ENCODE data around the gene PTPRN2. TPM values are rescaled to one million over a fixed set of nuclear protein-coding genes. Genes with fewer than 3 reads are reported as not detected.
A peak's percentile ranks its signal among the peaks of the same experiment; 100 is the strongest.

The PTPRN2 gene
- total RNA-seq, 1 experiment from 2014 or later = not detected

GRCh38 chr7:158357106-158357897 is 230.3 kb downstream of the PTPRN2 start:
- Histone ChIP-seq H3K27ac (no peak overlapping the region), H3K9me2 (ENCODE audit: insufficient read depth) (no peaks in the 10 kb centered on the region), H2AFZ (no peak overlapping the region), H3K27me3 (ENCODE audit: insufficient read depth, low read depth) (peaks cover 66% of the 10 kb centered on the region), H3F3A (ENCODE audit: insufficient read depth, low read depth) (no peaks in the 10 kb centered on the region), H3K9me3 (ENCODE audit: insufficient read depth, low read depth) (no peaks in the 10 kb centered on the region), H3K4me3 (no peak overlapping the region), H3K79me2 (ENCODE audit: low read depth) (no peaks in the 10 kb centered on the region), H3K36me3 (ENCODE audit: low read depth) (no peaks in the 10 kb centered on the region), H4K20me1 (ENCODE audit: insufficient read depth) (0 out of 2 replicates have a peak, but pooled peaks cover 3% of the 10 kb centered on the region), H3K4me1 (replicated peaks; ENCODE audit: insufficient read depth) (no peaks in the 10 kb centered on the region), H3K4me2 (no peak overlapping the region)
- intact Hi-C loops (cut with micrococcal nuclease; ENCODE audit: unreplicated experiment) = no loop called here
- POLR2A ChIA-PET (ENCODE audit: unreplicated experiment) = no interaction called here
- no peak for DNase-seq
- CTCF ChIA-PET = no interaction called here
- TF ChIP-seq EZH2 (IDR thresholded peaks at IDR 0.05; ENCODE audit: low read depth) = no peak
- no peak for TF ChIP-seq CTCF (conservative IDR thresholded peaks at IDR 0.05)
- BruUV-seq (replicated peaks) = no TSS peak

- no peak overlapping the region for H3K4me2 ChIP-seq
- no peaks in the 10 kb centered on the region for H3K9me2 ChIP-seq (ENCODE audit: insufficient read depth)
- no peaks in the 10 kb centered on the region for H3K36me3 ChIP-seq (ENCODE audit: low read depth)
- DNase-seq = no peak
- POLR2A ChIA-PET (ENCODE audit: unreplicated experiment) = no interaction called here
- H2AFZ ChIP-seq = no peak overlapping the region
- TF ChIP-seq CTCF (conservative IDR thresholded peaks at IDR 0.05) (no peak), EZH2 (IDR thresholded peaks at IDR 0.05; ENCODE audit: low read depth) (no peak)
- CTCF ChIA-PET = no interaction called here
- no peak overlapping the region for H3K4me3 ChIP-seq
- no peaks in the 10 kb centered on the region for H3K9me3 ChIP-seq (ENCODE audit: insufficient read depth, low read depth)
- H3K4me1 ChIP-seq (replicated peaks; ENCODE audit: insufficient read depth) = no peaks in the 10 kb centered on the region
- no TSS peak for BruUV-seq (replicated peaks)
- intact Hi-C loops (cut with micrococcal nuclease; ENCODE audit: unreplicated experiment) = no loop called here
- no peaks in the 10 kb centered on the region for H3K79me2 ChIP-seq (ENCODE audit: low read depth)
- no peak overlapping the region for H3K27ac ChIP-seq
- 0 out of 2 replicates have a peak, but pooled peaks cover 3% of the 10 kb centered on the region for H4K20me1 ChIP-seq (ENCODE audit: insufficient read depth)
- peaks cover 69% of the 10 kb centered on the region for H3K27me3 ChIP-seq (ENCODE audit: insufficient read depth, low read depth)
- H3F3A ChIP-seq (ENCODE audit: insufficient read depth, low read depth) = no peaks in the 10 kb centered on the region
These were observed 231.2 kb downstream of the PTPRN2 start for GRCh38 chr7:158356454-158356853.

GRCh38 chr7:158355456-158356065 is 232.1 kb downstream of the PTPRN2 start:
- POLR2A ChIA-PET (ENCODE audit: unreplicated experiment) = no interaction called here
- no peaks in the 10 kb centered on the region for H3K4me1 ChIP-seq (replicated peaks; ENCODE audit: insufficient read depth)

More at GRCh38 chr7:158355456-158356065, 232.1 kb downstream of the PTPRN2 start:
- H4K20me1 ChIP-seq (ENCODE audit: insufficient read depth) = 0 out of 2 replicates have a peak, but pooled peaks cover 3% of the 10 kb centered on the region
- BruUV-seq (replicated peaks) = no TSS peak
- DNase-seq = no peak
- no peaks in the 10 kb centered on the region for H3K79me2 ChIP-seq (ENCODE audit: low read depth)
- no peak for TF ChIP-seq EZH2 (IDR thresholded peaks at IDR 0.05; ENCODE audit: low read depth)
- peak; percentile 64 for TF ChIP-seq CTCF (conservative IDR thresholded peaks at IDR 0.05)
- H3F3A ChIP-seq (ENCODE audit: insufficient read depth, low read depth) = no peaks in the 10 kb centered on the region
- H3K4me2 ChIP-seq = no peak overlapping the region
- CTCF ChIA-PET = no interaction called here
- H3K9me3 ChIP-seq (ENCODE audit: insufficient read depth, low read depth) = no peaks in the 10 kb centered on the region
- no peaks in the 10 kb centered on the region for H3K36me3 ChIP-seq (ENCODE audit: low read depth)
- intact Hi-C loops (cut with micrococcal nuclease; ENCODE audit: unreplicated experiment) = no loop called here
- H3K4me3 ChIP-seq = no peak overlapping the region
- no peak overlapping the region for H2AFZ ChIP-seq
- peaks cover 78% of the 10 kb centered on the region for H3K27me3 ChIP-seq (ENCODE audit: insufficient read depth, low read depth)
- H3K27ac ChIP-seq = no peak overlapping the region
- no peaks in the 10 kb centered on the region for H3K9me2 ChIP-seq (ENCODE audit: insufficient read depth)

Measured in PC-9 (cell line).